Measurements from ENCODE around the gene TGIF1.

- TF ChIP-seq CTCF (IDR thresholded peaks at IDR 0.05): no peak
- no peak for TF ChIP-seq POLR2A (IDR thresholded peaks at IDR 0.05)
Observed at GRCh38 chr18:3434685-3435084, 15.3 kb upstream of the TGIF1 start.

Measured in Peyer's patch (tissue), 4 donors.